Hepatocyte (in vitro differentiated cells): ENCODE data around the gene MDP1. TPM values are rescaled to one million over a fixed set of nuclear protein-coding genes. Genes with fewer than 3 reads are reported as not detected.
A peak's percentile ranks its signal among the peaks of the same experiment; 100 is the strongest.

Source experiments
- DNase-seq: peaks from one replicate; pipeline ENCODE4 v3.0.0-alpha.2; 2016; ENCODE audit warnings: low spot score
- H2AFZ ChIP-seq: fragments of 200-600 bp; sonication (generic); 2 replicates; pipeline ENCODE4 v1.6.0; 2016; ENCODE audit warnings: antibody characterized with exemption, mild to moderate bottlenecking
- H3K27ac ChIP-seq: fragments of 200-600 bp; sonication (generic); 2 replicates; pipeline ENCODE4 v1.5.1; 2016; ENCODE audit warnings: mild to moderate bottlenecking
- H3K27me3 ChIP-seq: fragments of 200-600 bp; sonication (generic); 2 replicates; pipeline ENCODE4 v1.6.1; 2016
- H3K36me3 ChIP-seq: fragments of 200-600 bp; sonication (generic); replicated peaks from 2 replicates; pipeline ENCODE4 v1.5.1; 2016; ENCODE audit warnings: low read depth; ENCODE audit not compliant: insufficient read depth
- H3K4me1 ChIP-seq: fragments of 200-600 bp; sonication (generic); 2 replicates; pipeline ENCODE4 v1.5.1; 2016; ENCODE audit warnings: mild to moderate bottlenecking, moderate library complexity; ENCODE audit not compliant: insufficient read depth
- H3K4me2 ChIP-seq: fragments of 200-600 bp; sonication (generic); 2 replicates; pipeline ENCODE4 v1.6.0; 2016
- H3K4me3 ChIP-seq: fragments of 200-600 bp; sonication (generic); 2 replicates; pipeline ENCODE4 v1.5.1; 2016; ENCODE audit warnings: mild to moderate bottlenecking
- H3K79me2 ChIP-seq: fragments of 200-600 bp; sonication (generic); 2 replicates; pipeline ENCODE4 v1.6.0; 2017; ENCODE audit warnings: mild to moderate bottlenecking
- H3K9me2 ChIP-seq: fragments of 200-600 bp; sonication (generic); replicated peaks from 2 replicates; pipeline ENCODE4 v1.6.0; 2017; ENCODE audit warnings: mild to moderate bottlenecking; ENCODE audit not compliant: insufficient read depth
- H3K9me3 ChIP-seq: fragments of 200-600 bp; sonication (generic); 2 replicates; pipeline ENCODE4 v1.5.1; 2016; ENCODE audit warnings: low read depth, mild to moderate bottlenecking
- H4K20me1 ChIP-seq: fragments of 200-600 bp; sonication (generic); 2 replicates; pipeline ENCODE4 v1.6.0; 2016; ENCODE audit warnings: mild to moderate bottlenecking; ENCODE audit not compliant: insufficient read depth, poor library complexity, severe bottlenecking
- EZH2 ChIP-seq: fragments of 200-600 bp; sonication (generic); IDR thresholded peaks from 2 replicates; pipeline ENCODE4 v1.6.1; 2016; ENCODE audit warnings: antibody characterized with exemption, mild to moderate bottlenecking, borderline replicate concordance
- EZH2phosphoT487 ChIP-seq: fragments of 200-600 bp; sonication (generic); IDR thresholded peaks from one replicate; pipeline ENCODE4 v1.6.1; 2018; ENCODE audit warnings: antibody characterized with exemption, mild to moderate bottlenecking, low read depth, moderate library complexity; ENCODE audit not compliant: unreplicated experiment, severe bottlenecking
- WGBS: methylation state at CpG from one replicate; pipeline ENCODE4 v1.1.6; 2016; ENCODE audit warnings: low lambda C conversion rate; ENCODE audit errors: missing lambda C conversion rate; 5-methylcytosine and 5-hydroxymethylcytosine counted together
- polyA plus RNA-seq: library from polyadenylated mRNA; unstranded; fragments of >200 nt; fragmentation: Nextera tagmentation; extraction: Ambion mirVana; gene quantifications from 2 replicates; pipeline ENCODE4 v1.2.1, GENCODE V29; 2016
- total RNA-seq: library from RNA; depleted of rRNA; stranded (reverse); fragments of >200 nt; gene quantifications from 2 replicates; pipeline ENCODE4 v1.2.3, GENCODE V29; 2014
- TF ChIP-seq, protein P1 (sequence below): fragments of 200-600 bp; sonication (generic); IDR thresholded peaks from 2 replicates; pipeline ENCODE4 v1.5.1; 2016; ENCODE audit warnings: antibody characterized with exemption, mild to moderate bottlenecking; ENCODE audit not compliant: poor library complexity

The MDP1 gene
- total and polyA plus RNA-seq, 2 experiments from 2014 or later = 8.0 to 16.1 TPM

DNA sequence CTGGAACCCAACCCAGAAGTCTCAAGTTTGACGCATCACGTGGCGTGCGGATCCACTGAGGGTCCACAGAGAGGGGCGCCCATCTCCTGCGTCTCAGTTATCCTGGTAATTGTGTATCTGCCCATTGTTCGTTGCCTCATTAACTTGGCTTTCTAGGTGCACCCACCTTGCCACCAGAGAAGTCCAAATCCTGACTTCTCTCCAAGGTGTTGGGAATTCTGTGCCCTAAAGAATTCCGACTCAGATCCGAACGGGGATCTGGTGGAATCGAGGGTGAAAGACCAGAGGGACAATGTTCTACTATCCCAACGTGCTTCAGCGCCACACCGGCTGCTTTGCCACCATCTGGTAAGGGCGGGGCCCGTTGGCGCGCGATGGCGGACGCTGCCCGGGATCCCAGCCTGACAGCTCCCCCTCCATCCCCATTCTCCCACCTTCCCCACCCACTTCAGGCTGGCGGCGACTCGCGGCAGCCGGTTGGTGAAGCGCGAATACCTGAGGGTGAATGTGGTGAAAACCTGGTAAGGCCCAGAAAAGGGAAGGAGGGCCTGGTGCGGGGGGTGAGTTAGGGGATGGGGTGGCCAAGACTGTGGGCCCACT is 43.5 kb downstream of the MDP1 start:
- Histone ChIP-seq H3K27ac (peak overlapping the region; percentile 71), H2AFZ (peak overlapping the region; percentile 16), H3K4me1 (peaks cover 5% of the 10 kb centered on the region), H3K27me3 (no peaks in the 10 kb centered on the region), H3K4me3 (peak overlapping the region; percentile 11), H3K9me3 (no peaks in the 10 kb centered on the region), H3K79me2 (peaks cover 27% of the 10 kb centered on the region), H3K36me3 (peaks cover 2% of the 10 kb centered on the region), H4K20me1 (no peaks in the 10 kb centered on the region), H3K4me2 (peak overlapping the region; percentile 81), H3K9me2 (no peaks in the 10 kb centered on the region)
- no peak for DNase-seq
- 46% methylated on average over 30 of the region's 30 CpGs for WGBS
- TF ChIP-seq EZH2phosphoT487 = no peak
- TF ChIP-seq EZH2 = no peak
- TF ChIP-seq, protein P1, sequence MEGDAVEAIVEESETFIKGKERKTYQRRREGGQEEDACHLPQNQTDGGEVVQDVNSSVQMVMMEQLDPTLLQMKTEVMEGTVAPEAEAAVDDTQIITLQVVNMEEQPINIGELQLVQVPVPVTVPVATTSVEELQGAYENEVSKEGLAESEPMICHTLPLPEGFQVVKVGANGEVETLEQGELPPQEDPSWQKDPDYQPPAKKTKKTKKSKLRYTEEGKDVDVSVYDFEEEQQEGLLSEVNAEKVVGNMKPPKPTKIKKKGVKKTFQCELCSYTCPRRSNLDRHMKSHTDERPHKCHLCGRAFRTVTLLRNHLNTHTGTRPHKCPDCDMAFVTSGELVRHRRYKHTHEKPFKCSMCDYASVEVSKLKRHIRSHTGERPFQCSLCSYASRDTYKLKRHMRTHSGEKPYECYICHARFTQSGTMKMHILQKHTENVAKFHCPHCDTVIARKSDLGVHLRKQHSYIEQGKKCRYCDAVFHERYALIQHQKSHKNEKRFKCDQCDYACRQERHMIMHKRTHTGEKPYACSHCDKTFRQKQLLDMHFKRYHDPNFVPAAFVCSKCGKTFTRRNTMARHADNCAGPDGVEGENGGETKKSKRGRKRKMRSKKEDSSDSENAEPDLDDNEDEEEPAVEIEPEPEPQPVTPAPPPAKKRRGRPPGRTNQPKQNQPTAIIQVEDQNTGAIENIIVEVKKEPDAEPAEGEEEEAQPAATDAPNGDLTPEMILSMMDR = no peak

- H3K4me3 ChIP-seq = peak within 1 kb of the TSS; percentile 11
- 11% methylated on average over 58 of the region's 63 CpGs for WGBS
- peaks cover 5% of the 10 kb centered on the region for H3K4me1 ChIP-seq
- no peaks in the 10 kb centered on the region for H3K27me3 ChIP-seq
- no peaks in the 10 kb centered on the region for H4K20me1 ChIP-seq
- H3K36me3 ChIP-seq = peaks cover 2% of the 10 kb centered on the region
- H3K9me2 ChIP-seq = no peaks in the 10 kb centered on the region
- TF ChIP-seq EZH2phosphoT487 (no peak), EZH2 (no peak)
- TF ChIP-seq, protein P1 = no peak
- peak; percentile 95 for DNase-seq
- H3K27ac ChIP-seq = peak within 1 kb of the TSS; percentile 71
- peak within 1 kb of the TSS; percentile 16 for H2AFZ ChIP-seq
- H3K79me2 ChIP-seq = peaks cover 25% of the 10 kb centered on the region
- peak within 1 kb of the TSS; percentile 81 for H3K4me2 ChIP-seq
- H3K9me3 ChIP-seq = no peaks in the 10 kb centered on the region
Measured at GRCh38 chr14:24171422-24172260, 44.2 kb downstream of the MDP1 start, which contains the start of gene REC8. Gene REC8 (plus strand): TSS chr14:24172080. CDS start chr14:24172553, 473 bp downstream.

GRCh38 chr14:24167469-24168114 is 48.3 kb downstream of the MDP1 start:
- H3K9me3 ChIP-seq = no peaks in the 10 kb centered on the region
- TF ChIP-seq, protein P1 = no peak
- TF ChIP-seq EZH2 = no peak
- peaks cover 16% of the 10 kb centered on the region for H3K79me2 ChIP-seq
- H3K4me1 ChIP-seq = no peaks in the 10 kb centered on the region
- H4K20me1 ChIP-seq = peaks cover 5% of the 10 kb centered on the region
- no peaks in the 10 kb centered on the region for H3K36me3 ChIP-seq
- no peak overlapping the region for H3K4me3 ChIP-seq
- H3K4me2 ChIP-seq = no peak overlapping the region
- no peak overlapping the region for H3K27ac ChIP-seq
- no peak overlapping the region for H2AFZ ChIP-seq
- no peaks in the 10 kb centered on the region for H3K27me3 ChIP-seq
- no peak for DNase-seq
- WGBS = 93% methylated on average over 3 of the region's 3 CpGs
- H3K9me2 ChIP-seq = no peaks in the 10 kb centered on the region
